Measurements from ENCODE around the gene COL18A1. TPM values are rescaled to one million over a fixed set of nuclear protein-coding genes. Genes with fewer than 3 reads are reported as not detected.

The COL18A1 gene
- total RNA-seq, 1 donor = 33.7 TPM

- peak within 1 kb of the TSS; percentile 58 for H3K4me3 ChIP-seq (ENCODE audit: low read depth, low read length)
- peak; percentile 29 for TF ChIP-seq CTCF (IDR thresholded peaks at IDR 0.05; ENCODE audit: insufficient read depth, low read depth, low read length)
- DNase-seq (ENCODE audit: low read depth) = peak; percentile 45
Measured at GRCh38 chr21:45542242-45542666, 137.3 kb downstream of the COL18A1 start, which contains the start of gene SLC19A1. Gene SLC19A1 (minus strand): TSS chr21:45542440. CDS start chr21:45537959, 4,481 bp downstream.

GRCh38 chr21:45542667-45543370, 137.9 kb downstream of the COL18A1 start:
- no peak for TF ChIP-seq CTCF (IDR thresholded peaks at IDR 0.05; ENCODE audit: insufficient read depth, low read depth, low read length)
- H3K4me3 ChIP-seq (ENCODE audit: low read depth, low read length) = peak overlapping the region; percentile 58
- no peak for DNase-seq (ENCODE audit: low read depth)

- TF ChIP-seq CTCF (IDR thresholded peaks at IDR 0.05; ENCODE audit: insufficient read depth, low read depth, low read length) = no peak
- no peak for DNase-seq (ENCODE audit: low read depth)
- no peak overlapping the region for H3K4me3 ChIP-seq (ENCODE audit: low read depth, low read length)
Measured at GRCh38 chr21:45543371-45543709, 138.4 kb downstream of the COL18A1 start.

- TF ChIP-seq CTCF (IDR thresholded peaks at IDR 0.05; ENCODE audit: insufficient read depth, low read depth, low read length) = no peak
- H3K4me3 ChIP-seq (ENCODE audit: low read depth, low read length) = no peak overlapping the region
- no peak for DNase-seq (ENCODE audit: low read depth)
Measured at GRCh38 chr21:45543710-45544448, 138.9 kb downstream of the COL18A1 start.

GRCh38 chr21:45544449-45545235, 139.7 kb downstream of the COL18A1 start:
- TF ChIP-seq CTCF (IDR thresholded peaks at IDR 0.05; ENCODE audit: insufficient read depth, low read depth, low read length) = no peak
- no peak overlapping the region for H3K4me3 ChIP-seq (ENCODE audit: low read depth, low read length)
- no peak for DNase-seq (ENCODE audit: low read depth)

GRCh38 chr21:45545236-45545570, 140.2 kb downstream of the COL18A1 start:
- no peak for DNase-seq (ENCODE audit: low read depth)
- no peak for TF ChIP-seq CTCF (IDR thresholded peaks at IDR 0.05; ENCODE audit: insufficient read depth, low read depth, low read length)
- no peak overlapping the region for H3K4me3 ChIP-seq (ENCODE audit: low read depth, low read length)
